ENCODE measurements around the gene TRPT1. TPM values are rescaled to one million over a fixed set of nuclear protein-coding genes. Genes with fewer than 3 reads are reported as not detected.

The TRPT1 gene
- total RNA-seq, 1 donor from 2014 or later: 19.3 TPM

- no peak for DNase-seq (ENCODE audit: low read depth in 2 of 2)
Measured at GRCh38 chr11:64180891-64181290, 45.1 kb downstream of the TRPT1 start.

GRCh38 chr11:64178951-64179639 lies 46.9 kb downstream of the TRPT1 start:
- DNase-seq (ENCODE audit: low read depth in 2 of 2): no peak

GRCh38 chr11:64178203-64178602 lies 47.8 kb downstream of the TRPT1 start:
- DNase-seq (ENCODE audit: low read depth in 2 of 2): no peak

GRCh38 chr11:64176751-64177150 lies 49.2 kb downstream of the TRPT1 start:
- no peak for DNase-seq (ENCODE audit: low read depth in 2 of 2)

Other genes with a start within 250 kb of the TRPT1 start
- 50.2 and 62.2 TPM in 2 replicates for gene OTUB1, start 239.7 kb downstream of the TRPT1 start, total RNA-seq
- not detected in 2 replicates for gene FLRT1, start 190.3 kb downstream of the TRPT1 start, total RNA-seq
- gene MACROD1, start 60.1 kb downstream of the TRPT1 start, total RNA-seq: 23.1 and 25.4 TPM in 2 replicates
- 117 and 122 TPM in 2 replicates for gene STIP1, start 40.0 kb downstream of the TRPT1 start, total RNA-seq
- 5.4 and 15.7 TPM in 2 replicates for gene FERMT3, start 19.5 kb downstream of the TRPT1 start, total RNA-seq
- 26.4 and 31.1 TPM in 2 replicates for gene NUDT22, start 88 bp upstream of the TRPT1 start, total RNA-seq
- 7.8 and 20.1 TPM in 2 replicates for gene DNAJC4, start 4.4 kb upstream of the TRPT1 start, total RNA-seq
- 7.7 and 22.4 TPM in 2 replicates for gene VEGFB, start 8.4 kb upstream of the TRPT1 start, total RNA-seq
- gene FKBP2, start 14.9 kb upstream of the TRPT1 start, total RNA-seq: 51.3 and 69.7 TPM in 2 replicates
- 130 and 156 TPM in 2 replicates for gene PPP1R14B, start 20.8 kb upstream of the TRPT1 start, total RNA-seq
- gene PLCB3, start 25.3 kb upstream of the TRPT1 start, total RNA-seq: 16.3 and 17.3 TPM in 2 replicates
- gene BAD, start 58.5 kb upstream of the TRPT1 start, total RNA-seq: 65.4 and 65.7 TPM in 2 replicates
- gene GPR137, start 59.7 kb upstream of the TRPT1 start, total RNA-seq: 6.2 and 9.5 TPM in 2 replicates
- not detected in 2 replicates for gene KCNK4, start 65.1 kb upstream of the TRPT1 start, total RNA-seq
- gene CATSPERZ, start 74.2 kb upstream of the TRPT1 start, total RNA-seq: 0.25 TPM in 1 of 2 replicates, not detected in the other
- gene ESRRA, start 79.3 kb upstream of the TRPT1 start, total RNA-seq: 42.0 and 56.0 TPM in 2 replicates
- gene TRMT112, start 91.4 kb upstream of the TRPT1 start, total RNA-seq: 168 and 222 TPM in 2 replicates
- gene PRDX5, start 91.9 kb upstream of the TRPT1 start, total RNA-seq: 217 and 224 TPM in 2 replicates
- 1.5 and 1.8 TPM in 2 replicates for gene CCDC88B, start 114.0 kb upstream of the TRPT1 start, total RNA-seq
- 29.4 and 35.8 TPM in 2 replicates for gene RPS6KA4, start 133.0 kb upstream of the TRPT1 start, total RNA-seq

Measured in dermis microvascular lymphatic vessel endothelial cell (primary cell).